Measurements from ENCODE around the gene BICDL1.

BICDL1 gene

DNA sequence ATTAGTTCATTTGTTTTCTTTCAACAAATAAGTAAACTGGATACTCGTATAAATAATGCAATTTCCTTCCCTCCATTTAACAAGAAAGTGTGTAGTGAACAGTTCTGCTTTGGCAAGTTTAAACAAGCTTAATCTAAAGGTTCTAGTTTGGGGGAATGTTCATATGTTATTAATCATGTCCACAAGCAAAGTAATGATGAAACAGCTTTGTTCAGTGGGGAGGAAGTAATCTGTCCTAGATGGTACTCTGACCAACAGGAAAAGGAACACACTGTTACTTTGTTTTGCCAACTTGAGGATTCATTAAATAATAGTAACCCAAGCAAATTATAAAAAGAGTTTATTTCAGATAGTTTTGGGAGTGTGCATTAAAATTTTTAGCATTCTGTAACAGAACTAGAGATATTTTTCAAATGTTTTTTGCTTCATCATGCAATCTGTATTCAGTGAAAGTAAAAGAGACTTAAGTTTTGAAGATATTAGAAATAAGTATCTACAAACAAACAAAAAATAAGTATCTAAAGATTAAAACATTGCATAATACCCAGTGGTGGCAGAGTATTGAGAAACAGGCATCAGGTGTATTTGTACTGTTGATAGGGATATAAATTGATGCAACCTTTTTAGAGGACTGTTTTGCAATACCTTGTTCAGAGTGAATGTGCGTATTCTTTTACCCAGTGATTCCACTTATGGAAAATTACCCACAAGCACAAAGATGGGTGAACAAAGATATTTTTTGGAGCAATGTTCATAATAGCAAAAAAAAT, 66.4 kb downstream of the BICDL1 start:
- no peak for DNase-seq

DNA sequence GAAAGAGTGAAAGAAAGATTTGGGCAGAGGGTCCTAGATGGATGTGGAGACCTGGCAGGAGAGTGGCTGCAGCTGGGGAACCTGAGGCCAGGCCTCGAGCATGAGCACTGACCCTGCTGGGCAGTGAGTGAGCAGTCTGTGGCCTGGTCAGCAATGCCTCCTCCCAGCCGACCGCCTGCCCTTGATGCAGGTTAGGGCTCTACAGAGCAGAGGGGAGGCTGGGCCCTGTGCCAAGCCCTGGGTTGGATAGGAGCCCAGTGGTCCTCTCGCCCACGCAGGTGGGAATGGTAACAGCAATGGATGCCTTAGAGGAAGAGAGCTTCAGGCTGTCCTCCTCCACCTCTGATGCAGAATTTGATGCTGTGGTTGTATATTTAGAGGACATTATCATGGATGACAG, 67.7 kb downstream of the BICDL1 start:
- DNase-seq, result no peak

DNA sequence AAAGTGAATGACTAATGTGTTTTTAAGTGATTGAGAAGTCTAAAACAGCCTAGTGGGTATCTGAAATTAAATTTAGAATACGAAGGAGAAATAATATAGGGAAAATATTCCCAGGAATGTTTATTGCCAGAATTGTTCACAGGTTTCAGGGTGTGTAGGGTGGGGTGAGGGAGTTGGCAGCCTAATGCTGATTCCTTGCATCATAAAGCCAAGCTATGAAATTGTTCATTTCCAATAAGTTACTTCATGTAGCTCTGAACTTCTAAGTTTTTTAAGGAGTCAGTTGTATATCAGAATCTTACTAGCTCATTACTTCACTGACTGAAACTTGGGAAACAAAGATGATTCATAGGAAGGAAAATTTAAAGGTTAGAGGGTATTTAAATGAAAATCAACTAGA, 71.2 kb downstream of the BICDL1 start:
- DNase-seq, result no peak

DNA sequence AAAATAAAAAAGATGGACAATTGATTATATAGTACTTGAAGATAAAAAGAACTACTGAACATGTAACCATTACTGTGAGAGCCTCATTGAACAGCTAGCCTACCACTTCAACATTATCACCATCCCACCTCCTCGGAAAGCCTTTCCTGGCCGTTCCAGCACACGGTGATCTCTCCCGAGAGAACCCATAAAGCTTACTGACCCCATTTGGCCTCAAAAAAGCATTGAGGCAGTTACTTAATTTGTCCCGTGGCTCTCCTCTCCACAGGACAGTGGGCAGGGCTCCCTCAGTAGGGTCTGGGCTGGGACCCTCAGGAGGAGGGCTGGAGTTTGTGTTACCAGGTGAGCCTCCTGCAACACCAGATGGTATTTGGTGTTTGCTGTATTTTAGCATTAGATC, 71.7 kb downstream of the BICDL1 start:
- DNase-seq, result no peak

DNA sequence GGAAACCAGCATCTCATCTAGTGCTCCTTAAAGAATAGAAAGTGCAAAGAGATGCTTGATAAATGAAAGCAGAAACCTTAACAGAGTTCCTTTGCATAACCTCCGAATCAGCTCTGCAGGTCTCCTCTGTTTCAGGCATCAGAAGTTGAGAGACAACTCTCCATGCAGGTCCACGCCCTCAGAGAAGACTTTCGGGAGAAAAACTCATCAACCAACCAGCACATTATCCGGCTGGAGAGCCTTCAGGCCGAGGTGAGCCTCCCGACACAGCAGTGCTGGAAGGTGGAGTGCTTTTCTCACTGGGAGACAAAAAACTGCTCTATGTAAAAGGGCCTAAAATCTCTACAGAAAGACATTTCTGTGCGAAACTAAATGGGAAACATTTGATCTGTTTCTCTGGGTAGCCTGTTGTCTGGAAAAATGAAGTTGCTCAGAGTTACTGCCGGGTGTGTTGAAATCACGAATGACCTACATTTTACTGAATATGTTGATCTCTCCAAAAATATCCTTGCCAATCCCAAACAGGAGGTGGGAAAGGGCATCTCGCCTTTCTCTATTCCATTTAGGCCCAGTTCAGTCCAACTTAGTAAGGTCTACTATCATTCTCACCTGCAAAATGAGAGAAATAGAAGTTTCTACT, 72.7 kb downstream of the BICDL1 start:
- no peak for DNase-seq

DNA sequence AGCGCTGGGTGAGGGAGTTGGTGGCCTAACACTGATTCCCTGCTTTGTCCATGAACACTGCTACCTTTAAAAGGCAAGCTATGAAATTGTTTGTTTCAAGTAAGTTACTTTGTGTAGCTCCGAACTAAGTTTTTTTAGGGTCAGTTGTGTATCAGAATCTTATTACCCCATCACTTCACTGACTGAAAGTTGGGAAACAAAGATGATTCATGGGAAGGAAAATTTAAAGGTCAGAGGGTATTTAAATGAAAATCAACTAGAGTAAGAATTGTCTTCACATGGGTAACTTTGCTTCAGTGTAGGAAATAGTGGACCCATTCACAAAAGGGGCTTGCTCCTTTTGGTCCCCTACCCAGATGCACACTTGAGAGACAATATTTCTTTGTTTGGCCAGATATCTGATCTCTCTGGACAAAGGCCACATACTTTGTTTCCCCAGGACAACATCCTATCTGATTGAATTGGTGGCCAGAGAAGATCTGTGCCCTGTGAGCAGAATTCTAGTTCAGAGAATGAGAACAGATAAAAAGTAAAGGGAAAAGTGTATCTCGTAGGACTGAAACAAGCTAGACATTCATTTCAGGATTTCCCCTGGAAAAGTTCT, 74.0 kb downstream of the BICDL1 start:
- no peak for DNase-seq

DNA sequence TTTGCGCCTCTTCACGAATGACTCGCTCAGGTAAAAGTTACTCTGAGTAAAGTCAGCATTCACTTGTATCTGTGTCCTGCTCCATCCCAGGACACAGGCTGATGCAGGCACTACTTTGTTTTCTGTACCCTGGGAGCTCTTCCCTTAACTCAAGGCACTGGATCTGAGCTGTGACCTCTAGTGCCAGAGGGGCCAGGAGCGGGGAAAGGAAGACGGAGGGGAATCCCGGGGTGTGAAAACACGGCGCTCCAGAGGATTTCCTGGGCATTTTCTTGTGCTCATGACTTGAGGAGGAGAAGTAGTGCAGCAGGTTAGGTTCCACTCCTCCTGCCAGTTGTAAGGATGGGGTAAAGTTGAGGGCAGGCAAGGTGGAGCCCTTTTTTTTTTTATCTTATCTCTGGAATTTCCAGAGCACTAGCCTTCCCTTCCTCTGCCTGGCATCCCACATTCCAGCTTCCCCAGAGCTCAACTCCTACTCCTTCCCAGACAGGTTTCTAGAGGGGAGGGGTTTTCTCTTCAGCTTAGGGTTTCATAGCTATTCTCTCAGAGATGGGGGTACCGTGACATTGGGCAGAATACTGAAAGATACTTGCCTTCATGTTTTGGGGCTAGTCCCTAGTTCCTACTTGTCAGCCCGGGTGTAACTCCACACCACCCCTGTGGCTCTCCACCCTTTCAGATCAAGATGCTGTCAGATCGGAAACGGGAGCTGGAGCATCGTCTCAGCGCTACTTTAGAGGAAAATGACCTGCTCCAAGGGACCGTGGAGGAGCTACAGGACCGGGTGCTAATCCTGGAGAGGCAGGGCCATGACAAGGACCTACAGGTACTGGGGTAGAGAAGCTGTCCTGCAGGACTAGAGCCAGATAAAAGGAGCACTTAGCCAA, 75.3 kb downstream of the BICDL1 start:
- no peak for DNase-seq

DNA sequence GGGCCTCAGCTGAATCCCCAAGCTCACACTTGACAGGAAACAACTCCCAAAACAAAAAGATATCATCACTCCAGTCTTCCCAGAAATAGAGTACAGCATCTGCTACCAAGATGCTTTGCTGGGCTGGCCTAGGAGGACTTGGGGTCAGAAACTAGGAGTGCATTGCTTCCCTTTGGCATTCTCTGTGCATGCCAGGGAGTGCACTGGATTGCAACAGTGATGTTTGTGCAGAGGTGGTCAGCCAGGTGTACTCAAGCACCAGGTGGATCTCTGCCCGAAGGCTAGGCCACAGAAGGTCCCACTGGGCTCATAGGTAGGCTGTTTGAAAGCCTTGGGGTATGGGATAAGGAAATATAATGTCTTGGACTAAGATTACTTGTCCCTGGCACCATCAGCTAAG, 76.4 kb downstream of the BICDL1 start:
- no peak for DNase-seq

DNA sequence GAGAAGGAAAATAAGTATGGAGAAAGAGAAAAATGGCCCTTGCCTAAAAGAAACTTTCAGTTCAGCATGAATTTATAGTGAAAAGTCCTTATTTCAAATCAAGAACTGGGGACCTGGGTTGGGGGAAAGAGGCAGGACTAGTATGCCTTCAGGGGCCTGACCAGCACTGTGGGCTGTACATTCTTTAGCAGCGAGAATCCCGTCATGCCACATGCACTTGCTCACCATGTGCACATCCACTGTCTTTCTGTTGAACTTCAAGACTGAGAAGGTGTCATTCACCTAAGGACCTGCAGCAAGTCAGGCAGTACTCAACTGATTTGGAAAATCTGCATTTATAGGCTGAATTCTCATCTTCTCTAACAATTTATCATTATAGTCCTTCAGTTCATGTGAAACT, 77.3 kb downstream of the BICDL1 start:
- DNase-seq, result no peak

DNA sequence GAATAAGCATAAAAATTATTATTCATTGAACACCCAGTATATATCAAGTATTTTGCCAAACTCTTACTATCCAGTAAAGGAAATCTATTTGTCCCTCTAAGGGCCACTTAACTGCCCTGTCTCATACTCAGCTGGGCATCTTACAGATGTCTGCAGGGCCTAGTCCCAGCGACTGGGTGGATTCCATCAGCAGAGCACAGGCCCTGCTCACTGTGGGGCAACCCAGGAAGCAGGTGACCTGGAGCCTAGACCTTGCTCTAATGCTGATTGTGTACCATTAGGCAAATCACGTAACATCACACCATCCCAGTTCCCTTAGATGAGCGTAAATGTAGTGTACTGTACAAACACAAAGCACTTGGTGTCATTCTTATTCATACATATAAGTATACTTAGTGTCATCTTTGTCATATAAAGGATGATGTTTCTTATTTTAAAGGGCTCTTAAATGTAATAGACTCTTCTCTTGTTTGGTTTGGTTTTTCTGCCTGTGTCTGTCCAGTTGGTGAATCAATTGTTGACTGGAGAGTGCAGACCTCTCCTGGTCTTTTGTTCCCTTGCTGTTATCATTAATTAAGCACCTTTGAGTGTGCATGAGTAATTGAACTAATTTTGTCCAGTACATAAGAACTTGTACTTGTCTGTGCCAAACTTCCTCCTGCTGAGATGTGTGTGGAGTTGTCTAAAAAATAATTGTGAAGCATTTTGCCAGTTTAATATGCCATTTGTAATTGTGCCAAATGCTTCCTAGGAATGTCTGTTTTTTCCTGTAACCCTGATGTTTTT, 78.2 kb downstream of the BICDL1 start:
- DNase-seq, result no peak

DNA sequence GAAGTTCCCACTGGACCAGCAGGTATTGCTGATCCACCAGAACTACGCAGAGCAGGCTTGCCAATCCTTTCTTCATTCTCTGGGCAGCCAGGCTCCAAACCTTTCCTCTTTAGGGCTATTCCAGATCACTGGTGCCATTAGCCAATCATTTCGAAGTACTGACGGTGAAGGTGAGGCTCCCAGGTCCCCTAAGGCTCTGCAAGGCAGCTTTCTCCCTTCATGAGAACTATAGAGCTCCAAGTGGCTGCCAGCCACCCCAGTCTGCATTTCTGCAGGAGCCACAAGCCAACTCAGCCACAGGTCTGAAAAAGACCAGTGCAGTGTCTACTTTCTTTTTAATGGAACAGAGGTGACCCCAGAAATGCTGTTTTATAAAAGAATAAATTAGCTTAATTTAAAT, 78.9 kb downstream of the BICDL1 start:
- no peak for DNase-seq

DNA sequence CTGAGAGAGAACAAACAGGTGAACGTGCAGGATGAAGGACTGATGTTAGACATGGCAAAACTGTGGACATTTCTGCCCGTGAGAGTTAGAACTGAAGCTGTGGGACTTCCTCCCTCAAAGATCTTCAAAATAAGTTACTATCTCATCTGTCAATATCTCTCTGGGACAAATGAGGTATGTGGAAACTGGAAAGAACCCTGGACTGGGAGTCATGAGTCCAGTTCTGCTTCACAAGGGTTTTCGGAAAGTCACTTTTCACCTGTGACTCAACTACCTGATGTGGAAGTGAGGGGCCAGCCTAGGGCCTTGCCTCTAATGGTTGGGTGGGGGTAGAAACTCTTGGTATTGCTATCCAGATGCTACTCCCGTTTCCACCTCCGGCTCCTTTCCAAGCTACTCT, 80.2 kb downstream of the BICDL1 start:
- no peak for DNase-seq

DNA sequence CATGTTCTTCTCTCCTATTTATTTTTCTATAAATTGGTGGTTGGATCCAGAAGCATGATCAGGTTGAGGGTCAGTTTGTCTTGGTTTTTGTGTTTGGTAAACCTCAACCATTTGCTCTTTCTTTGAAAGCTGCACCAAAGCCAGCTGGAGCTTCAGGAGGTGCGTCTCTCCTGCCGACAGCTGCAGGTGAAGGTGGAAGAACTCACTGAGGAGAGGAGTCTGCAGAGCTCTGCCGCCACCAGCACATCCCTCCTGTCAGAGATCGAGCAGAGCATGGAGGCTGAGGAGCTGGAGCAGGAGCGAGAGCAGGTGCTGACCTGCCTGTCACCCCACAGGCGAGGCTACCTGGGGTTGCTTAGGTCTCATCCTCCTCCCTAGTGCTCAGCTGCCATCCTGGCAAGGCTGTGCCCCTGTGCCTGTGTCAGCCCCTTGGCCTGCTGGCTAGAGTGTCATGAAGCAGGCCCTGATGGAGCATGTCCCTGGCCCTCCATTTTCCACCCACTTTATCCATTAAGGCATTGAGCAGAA, 82.5 kb downstream of the BICDL1 start:
- no peak for DNase-seq

DNA sequence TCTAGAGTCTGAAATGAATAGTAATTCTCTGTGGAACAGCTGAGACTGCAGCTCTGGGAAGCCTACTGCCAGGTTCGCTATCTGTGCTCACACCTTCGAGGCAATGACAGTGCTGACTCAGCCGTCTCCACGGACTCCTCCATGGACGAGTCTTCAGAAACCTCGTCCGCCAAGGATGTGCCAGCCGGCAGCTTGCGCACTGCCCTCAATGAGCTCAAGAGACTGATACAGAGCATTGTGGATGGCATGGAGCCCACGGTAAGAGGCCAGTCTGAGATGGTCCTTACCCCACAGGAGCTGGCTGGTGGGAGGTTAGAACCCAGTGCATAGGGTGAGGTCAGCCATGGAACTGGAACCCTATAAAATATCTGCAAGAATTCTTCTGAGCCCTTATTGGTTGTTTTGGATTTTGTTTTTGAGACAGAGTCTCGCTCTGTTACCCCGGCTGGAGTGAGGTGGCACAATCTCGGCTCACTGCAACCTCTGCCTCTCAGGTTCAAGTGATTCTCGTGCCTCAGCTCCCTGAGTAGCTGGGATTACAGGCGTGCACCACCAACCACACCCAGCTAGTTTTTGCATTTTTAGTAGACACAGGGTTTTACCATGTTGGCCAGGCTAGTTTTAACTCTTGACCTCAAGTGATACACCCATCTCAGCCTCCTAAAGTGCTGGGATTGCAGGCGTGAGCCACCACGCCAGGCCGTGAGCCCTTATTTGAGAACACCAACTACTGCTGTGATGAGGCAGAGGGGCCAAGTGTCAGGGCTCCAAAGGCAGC, 83.6 kb downstream of the BICDL1 start:
- no peak for DNase-seq

DNA sequence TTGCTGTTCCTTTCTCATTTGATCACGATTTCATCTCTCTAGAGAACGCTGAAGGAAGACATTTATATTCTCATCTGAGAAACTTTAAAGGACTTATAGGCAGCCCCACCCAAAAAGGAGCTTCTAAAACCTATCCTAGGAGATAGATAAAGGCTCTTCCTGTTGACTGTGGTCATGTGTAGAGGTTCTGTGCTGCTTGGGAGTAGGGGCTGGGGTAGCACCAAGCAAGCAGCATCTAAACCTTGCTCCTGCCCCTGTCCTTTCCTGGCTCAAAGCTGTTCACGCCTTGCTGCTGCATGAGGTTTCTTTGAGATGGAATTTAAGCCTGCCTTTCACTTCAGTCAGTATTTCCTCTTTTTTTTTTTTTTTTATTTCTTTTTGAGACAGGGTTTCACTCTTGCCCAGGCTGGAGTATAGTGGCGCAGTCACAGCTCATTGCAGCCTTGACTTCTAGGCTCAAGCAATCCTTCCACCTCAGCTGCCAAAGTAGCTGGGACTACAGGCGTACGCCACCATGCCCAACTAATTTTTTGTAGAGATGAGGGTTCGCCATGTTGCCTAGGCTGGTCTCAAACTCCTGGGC, 86.1 kb downstream of the BICDL1 start:
- DNase-seq, result no peak

DNA sequence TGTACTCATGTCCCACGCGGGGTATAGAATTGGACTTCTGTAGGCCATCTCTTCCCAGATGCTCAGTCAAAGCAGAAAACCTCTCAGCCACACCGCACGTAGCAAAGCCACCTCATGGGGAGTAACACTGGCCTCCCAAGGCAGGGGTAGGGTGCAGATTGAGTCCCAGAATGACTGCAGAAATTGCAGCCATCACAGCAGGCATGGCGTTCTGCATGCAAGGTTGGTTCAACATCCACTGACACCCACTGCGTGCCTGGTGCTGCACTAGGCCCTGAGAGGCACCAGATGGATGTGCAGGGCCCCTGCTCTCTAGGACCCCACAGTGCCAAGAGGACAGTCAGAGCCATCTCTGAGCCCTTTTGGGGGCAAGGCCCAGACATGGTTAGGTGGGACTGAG, 87.6 kb downstream of the BICDL1 start:
- no peak for DNase-seq

DNA sequence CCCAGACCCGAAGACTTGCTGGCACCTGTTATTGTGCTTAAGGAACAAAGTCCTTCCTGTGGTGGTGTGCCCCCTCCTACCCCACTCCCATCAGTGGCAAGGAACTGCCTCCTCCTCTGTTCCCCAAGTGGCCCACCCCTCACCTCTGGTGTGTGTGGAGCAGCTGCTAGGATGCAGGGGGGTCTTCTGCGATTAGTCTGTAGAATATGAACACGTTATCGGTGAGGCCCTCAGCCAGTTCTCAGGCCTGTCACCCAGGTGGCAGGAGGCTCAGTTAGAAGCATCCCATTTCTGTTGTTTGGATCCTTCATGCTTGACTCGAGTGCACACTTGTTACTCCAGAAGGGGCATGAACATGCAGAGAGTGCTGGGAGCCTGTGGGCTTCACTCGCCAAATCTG, 88.2 kb downstream of the BICDL1 start:
- DNase-seq, result no peak

DNA sequence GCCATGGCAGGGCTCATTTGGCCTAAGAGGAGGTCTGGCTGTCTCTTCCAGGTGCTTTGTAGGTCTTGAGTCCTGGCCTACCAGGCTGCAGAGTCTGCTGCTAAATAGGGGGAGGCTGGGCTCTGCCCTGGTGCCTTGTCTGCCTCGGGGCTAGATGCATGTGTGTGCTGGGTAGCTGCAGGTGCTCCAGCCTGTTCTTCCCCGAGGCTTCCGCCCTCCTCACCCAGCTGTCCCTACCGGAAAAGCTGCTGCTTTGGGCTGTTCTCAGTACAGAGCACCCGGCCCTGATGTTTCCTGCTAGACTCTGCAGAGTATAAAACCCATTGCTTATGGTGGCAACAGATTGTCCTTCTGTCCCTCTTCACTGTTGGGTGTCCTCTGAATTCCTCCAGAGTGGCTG, 89.8 kb downstream of the BICDL1 start:
- DNase-seq, result no peak

DNA sequence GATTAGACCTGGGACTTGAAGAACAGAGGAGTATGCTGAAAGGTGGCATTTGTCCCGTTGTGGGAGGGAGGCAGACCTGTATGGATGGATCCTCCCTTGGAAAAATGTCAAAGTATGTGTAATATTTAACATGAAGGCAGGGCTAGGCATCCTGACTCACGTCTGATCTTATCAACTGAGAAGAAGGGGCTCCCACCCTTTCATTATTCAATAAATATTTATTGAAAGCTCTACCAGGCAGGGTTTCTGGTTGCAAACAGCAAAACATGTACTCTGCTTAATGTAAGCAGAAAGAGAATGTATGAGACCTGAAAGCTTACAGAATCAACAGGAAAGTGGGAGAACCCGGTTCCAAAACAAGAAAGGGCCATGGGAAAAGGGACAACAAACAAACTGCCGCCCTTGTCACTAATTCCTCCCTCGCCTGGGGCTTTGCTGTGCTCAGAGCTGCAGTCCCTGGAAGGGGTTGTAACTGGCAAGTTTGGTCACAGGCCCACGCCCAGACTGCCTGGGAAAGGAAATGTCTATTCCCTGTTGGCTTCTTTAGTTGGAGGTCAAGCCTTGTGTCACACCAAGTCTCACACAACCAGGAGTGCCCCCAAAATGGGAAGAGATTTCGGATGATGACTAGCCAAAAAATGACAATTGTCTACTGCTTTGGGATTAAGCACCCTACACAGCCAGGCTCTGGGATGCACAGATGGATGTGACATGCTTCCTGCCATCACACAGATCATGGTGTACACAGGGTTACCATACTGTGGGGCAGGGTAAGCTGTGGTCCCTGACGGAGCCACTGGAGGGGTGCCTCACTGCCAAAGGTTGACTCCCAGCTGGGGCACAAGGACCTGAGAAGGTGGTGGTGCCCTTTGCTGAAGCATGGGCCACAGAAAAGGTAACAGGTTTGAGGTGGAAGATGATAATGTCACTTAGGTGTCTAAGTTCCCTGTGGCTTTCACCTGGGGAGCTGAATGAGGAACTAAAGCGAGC, 90.7 kb downstream of the BICDL1 start:
- DNase-seq, result no peak

DNA sequence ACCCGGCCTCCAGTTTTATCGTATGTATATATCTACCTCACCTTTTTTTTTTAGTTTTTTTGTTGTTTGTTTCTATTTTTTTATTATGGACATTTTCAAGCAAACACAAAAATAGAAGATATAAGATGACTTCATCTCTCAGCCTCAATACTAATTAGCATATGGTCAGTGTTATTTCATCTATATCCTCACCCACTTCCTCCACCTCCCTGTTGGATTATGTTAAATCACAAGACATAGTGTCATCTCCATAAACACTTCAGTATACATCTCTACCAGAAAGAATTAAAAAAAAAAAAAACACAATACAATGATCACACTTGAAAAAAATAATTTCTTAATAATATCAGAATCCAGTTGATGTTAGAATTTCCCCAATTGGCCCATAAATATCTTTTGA, 92.6 kb downstream of the BICDL1 start:
- no peak for DNase-seq
